IMR-90 (cell line): ENCODE data around the gene ADAMTS9. TPM values are rescaled to one million over a fixed set of nuclear protein-coding genes. Genes with fewer than 3 reads are reported as not detected.

Experiments used
- ATAC-seq: fragments of 200-7000 bp; cut with Tn5 transposase; 2 replicates; pipeline ENCODE4 v1.9.1; 2020; ENCODE audit warnings: low read depth, mild to moderate bottlenecking, moderate library complexity
- BruUV-seq: library from RNA; stranded (reverse); fragments of 400-500 nt; replicated peaks from 2 replicates; lab custom pipeline; 2021; lab: Mats Ljungman, UMichigan
- CTCF ChIA-PET: fragments of 300-600 bp; formaldehyde crosslinking; extraction: SDS; loops from one replicate; lab custom pipeline; 2021; ENCODE audit warnings: antibody characterized with exemption; lab: Yijun Ruan, JAX
- POLR2A ChIA-PET: fragments of 300-600 bp; sonication (Branson Sonifier 250); formaldehyde crosslinking; loops from one replicate; lab custom pipeline; 2022; ENCODE audit warnings: antibody characterized with exemption; ENCODE audit not compliant: unreplicated experiment; lab: Charles Lee
- DNase-seq: peaks from one replicate; pipeline ENCODE4 v3.0.0; 2013
- H2AFZ ChIP-seq: replicated peaks from 2 replicates; pipeline ENCODE3; 2013; ENCODE audit warnings: low read length, mild to moderate bottlenecking; ENCODE audit not compliant: poor library complexity
- H2AK5ac ChIP-seq: 2 replicates; pipeline ENCODE4 v1.6.1; 2013; ENCODE audit warnings: low read depth, low read length, inconsistent platforms
- H2AK9ac ChIP-seq: replicated peaks from 2 replicates; pipeline ENCODE3; 2013; ENCODE audit warnings: mild to moderate bottlenecking, low read depth, low read length, moderate library complexity; ENCODE audit not compliant: poor library complexity
- H2BK120ac ChIP-seq: 2 replicates; pipeline ENCODE4 v1.6.1; 2013; ENCODE audit warnings: low read depth, low read length, inconsistent platforms
- H2BK15ac ChIP-seq: 3 replicates; pipeline ENCODE4 v1.6.1; 2013; ENCODE audit warnings: low read depth, low read length, inconsistent platforms
- H2BK20ac ChIP-seq: 2 replicates; pipeline ENCODE4 v1.6.1; 2013; ENCODE audit warnings: low read depth, mild to moderate bottlenecking, inconsistent platforms, low read length, moderate library complexity
- H2BK5ac ChIP-seq: 2 replicates; pipeline ENCODE4 v1.6.1; 2013; ENCODE audit warnings: mild to moderate bottlenecking, low read depth, low read length, inconsistent platforms; ENCODE audit not compliant: poor library complexity, severe bottlenecking
- H3K14ac ChIP-seq: replicated peaks from 2 replicates; pipeline ENCODE4 v1.6.1; 2013; ENCODE audit warnings: low read depth, low read length, inconsistent platforms
- H3K18ac ChIP-seq: 2 replicates; pipeline ENCODE4 v1.6.1; 2013; ENCODE audit warnings: low read depth, low read length, control low read depth
- H3K23ac ChIP-seq: 2 replicates; pipeline ENCODE4 v1.6.1; 2013; ENCODE audit warnings: low read depth, low read length, inconsistent platforms
- H3K27ac ChIP-seq: 2 replicates; pipeline ENCODE4 v1.5.1; 2013; ENCODE audit warnings: mild to moderate bottlenecking, control low read depth, low read length; ENCODE audit not compliant: insufficient read depth
- H3K27me3 ChIP-seq: 2 replicates; pipeline ENCODE4 v1.6.1; 2013; ENCODE audit warnings: low read length; ENCODE audit not compliant: control insufficient read depth, insufficient read depth
- H3K36me3 ChIP-seq: 2 replicates; pipeline ENCODE4 v1.6.1; 2013; ENCODE audit warnings: low read length, mixed read lengths; ENCODE audit not compliant: control insufficient read depth, insufficient read depth
- H3K4ac ChIP-seq: 2 replicates; pipeline ENCODE4 v1.6.1; 2013; ENCODE audit warnings: low read depth, low read length, inconsistent platforms
- H3K4me1 ChIP-seq: 2 replicates; pipeline ENCODE4 v1.6.1; 2013; ENCODE audit warnings: low read length, mixed read lengths; ENCODE audit not compliant: control insufficient read depth, insufficient read depth
- H3K4me2 ChIP-seq: 2 replicates; pipeline ENCODE4 v1.6.1; 2013; ENCODE audit warnings: low read depth, mild to moderate bottlenecking, control low read depth, low read length, moderate library complexity
- H3K4me3 ChIP-seq: 2 replicates; pipeline ENCODE4 v1.5.1; 2013; ENCODE audit warnings: low read depth, mild to moderate bottlenecking, control low read depth, low read length, moderate library complexity; ENCODE audit not compliant: insufficient read depth
- H3K56ac ChIP-seq: 2 replicates; pipeline ENCODE4 v1.6.1; 2013; ENCODE audit warnings: low read length, inconsistent platforms; ENCODE audit not compliant: insufficient read depth; ENCODE audit errors: extremely low read depth
- H3K79me1 ChIP-seq, 2 experiments: 2 replicates each; pipeline ENCODE4 v1.6.1; 2013; ENCODE audit warnings: low read length in 2 of 2, inconsistent platforms in 1 of 2, low read depth in 1 of 2
- H3K9ac ChIP-seq: 2 replicates; pipeline ENCODE4 v1.6.1; 2013; ENCODE audit warnings: low read depth, low read length, control low read depth
- H3K9me1 ChIP-seq: 2 replicates; pipeline ENCODE4 v1.6.1; 2013; ENCODE audit warnings: low read length, inconsistent platforms; ENCODE audit not compliant: insufficient read depth
- H3K9me3 ChIP-seq: 2 replicates; pipeline ENCODE4 v1.6.1; 2013; ENCODE audit warnings: low read length; ENCODE audit not compliant: control insufficient read depth, insufficient read depth
- H4K20me1 ChIP-seq: 2 replicates; pipeline ENCODE4 v1.6.1; 2013; ENCODE audit warnings: low read length, inconsistent platforms; ENCODE audit not compliant: insufficient read depth
- H4K5ac ChIP-seq: 2 replicates; pipeline ENCODE4 v1.6.1; 2013; ENCODE audit warnings: mild to moderate bottlenecking, low read depth, low read length, control low read depth
- H4K8ac ChIP-seq, 2 experiments: 2 replicates each; pipeline ENCODE4 v1.6.1; 2013; ENCODE audit warnings: low read depth in 2 of 2, low read length in 2 of 2, control low read depth in 1 of 2, inconsistent platforms in 1 of 2
- H4K91ac ChIP-seq: 2 replicates; pipeline ENCODE4 v1.6.1; 2013; ENCODE audit warnings: low read depth, low read length, inconsistent platforms; ENCODE audit not compliant: insufficient read depth
- POLR2A ChIP-seq: IDR thresholded peaks from 2 replicates; pipeline ENCODE4 v1.6.1; 2012; ENCODE audit warnings: mild to moderate bottlenecking, low read depth, low read length
- WGBS, 2 experiments: methylation state at CpG; one replicate each; pipeline versions ENCODE4 v1.1.5 to v1.1.7; 2013; ENCODE audit warnings: missing lambda C conversion rate in 2 of 2; ENCODE audit not compliant: insufficient read length in 1 of 2; ENCODE audit errors: extremely low coverage in 2 of 2; 5-methylcytosine and 5-hydroxymethylcytosine counted together
- dilution Hi-C: fragments of 300-500 bp; cut with HindIII; formaldehyde crosslinking; loops from one replicate; pipeline ENCODE4 v1.14.3; 2018; ENCODE audit warnings: low sequenced_read_pairs; ENCODE audit not compliant: unreplicated experiment
- in situ Hi-C: fragments of 300-500 bp; cut with MboI; formaldehyde crosslinking; loops from 3 replicates; pipeline ENCODE4 v1.14.3; 2019; ENCODE audit warnings: low sequenced_read_pairs, inconsistent platforms, mixed read lengths
- intact Hi-C: fragments of 100-400 bp; cut with micrococcal nuclease; formaldehyde crosslinking; loops from 2 replicates; pipeline ENCODE4 v1.10.0; 2022
- polyA plus RNA-seq, 3 experiments: library from polyadenylated mRNA; depleted of rRNA; stranded (reverse); fragments of >200 nt; gene quantifications; 2 replicates each; pipeline ENCODE4 v1.2.3, GENCODE V29; 2012; ENCODE audit warnings: low replicate concordance in 1 of 3
- total RNA-seq: library from RNA; depleted of rRNA; stranded (reverse); fragments of >200 nt; gene quantifications from 2 replicates; pipeline ENCODE4 v1.2.3, GENCODE V29; 2012

The ADAMTS9 gene
- total and polyA plus RNA-seq, 2 of the 4 experiments (the other 2 are of a cell fraction) = 0.55 to 1.1 TPM

DNA sequence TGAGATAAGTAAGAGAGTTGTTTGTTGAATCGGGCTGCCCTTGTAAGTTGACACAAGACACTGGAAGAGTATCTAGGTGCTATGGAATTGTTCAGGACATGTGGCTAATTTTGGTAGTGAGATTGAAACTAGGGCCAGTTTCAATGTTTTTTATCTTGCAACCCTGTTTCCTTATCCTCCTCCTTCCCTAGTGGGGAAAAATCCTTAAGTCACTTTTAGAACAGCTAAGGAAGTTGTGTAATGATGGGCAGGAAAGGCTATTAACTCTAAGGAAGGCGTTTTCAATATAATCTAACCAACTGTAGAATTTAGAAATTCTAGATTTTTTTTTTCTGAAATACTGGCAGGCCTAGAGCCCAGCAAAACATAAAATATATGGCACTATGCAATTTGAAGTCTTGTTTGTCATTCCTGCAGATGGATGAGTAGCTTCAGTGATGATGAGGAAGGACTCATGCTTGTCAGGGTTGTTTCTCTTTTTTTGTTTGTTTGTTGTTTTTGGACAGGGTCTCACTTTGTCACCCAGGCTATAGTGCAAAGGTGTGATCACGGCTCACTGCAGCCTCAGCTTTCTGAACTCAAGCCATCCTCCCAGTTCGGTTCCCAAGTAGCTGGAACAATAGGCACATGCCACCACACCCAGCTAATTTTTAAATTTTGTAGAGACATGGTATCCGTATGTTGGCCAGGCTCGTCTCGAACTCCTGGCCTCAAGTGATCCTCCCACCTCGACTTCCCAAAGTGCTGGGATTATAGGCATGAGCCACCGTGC is 27.6 kb upstream of the ADAMTS9 start:
- dilution Hi-C loops (no loop called here), intact Hi-C loops (no loop called here), in situ Hi-C loops (no loop called here)
- no peak overlapping the region for H3K4ac ChIP-seq
- DNase-seq (no peak), ATAC-seq (no peak)
- H3K9me3 ChIP-seq = no peaks in the 10 kb centered on the region
- H4K8ac ChIP-seq = no peak overlapping the region
- H4K5ac ChIP-seq = no peak overlapping the region
- H3K4me3 ChIP-seq = no peak overlapping the region
- H2AK5ac ChIP-seq = no peak overlapping the region
- no peak overlapping the region for H3K4me2 ChIP-seq
- H3K23ac ChIP-seq = no peak overlapping the region
- H3K14ac ChIP-seq = no peak overlapping the region
- CTCF ChIA-PET = interaction anchor here (0.7 kb wide), 1 partner anchor 563 kb away, joined by 4 read pairs; no protein-coding TSS in a partner anchor
- WGBS, 2 experiments = no CpG with 5 or more reads among the region's 9 CpGs
- no peak overlapping the region for H3K56ac ChIP-seq
- no peak overlapping the region for H2BK5ac ChIP-seq
- no peak overlapping the region for H2BK15ac ChIP-seq
- no peak overlapping the region for H3K9ac ChIP-seq
- H3K27me3 ChIP-seq = peaks cover 1% of the 10 kb centered on the region; the same call in 1 of the 2 replicates
- no peak overlapping the region for H3K18ac ChIP-seq
- no peaks in the 10 kb centered on the region for H3K9me1 ChIP-seq
- no peaks in the 10 kb centered on the region for H3K79me1 ChIP-seq
- POLR2A ChIA-PET = no interaction called here
- TF ChIP-seq POLR2A = no peak
- H4K91ac ChIP-seq = no peak overlapping the region
- H3K36me3 ChIP-seq = no peaks in the 10 kb centered on the region
- no peak overlapping the region for H3K27ac ChIP-seq
- BruUV-seq = no TSS peak
- H2AK9ac ChIP-seq = no peak overlapping the region
- no peak overlapping the region for H2BK20ac ChIP-seq
- no peaks in the 10 kb centered on the region for H3K4me1 ChIP-seq
- H2BK120ac ChIP-seq = no peak overlapping the region
- no peak overlapping the region for H2AFZ ChIP-seq
- H4K20me1 ChIP-seq = no peaks in the 10 kb centered on the region
